ENCODE measurements around the gene GOLPH3L. TPM values are rescaled to one million over a fixed set of nuclear protein-coding genes. Genes with fewer than 3 reads are reported as not detected.
A peak's percentile ranks its signal among the peaks of the same experiment; 100 is the strongest.
"Not testable (repeated sequence)": the region's sequence is repeated elsewhere in the genome, so short reads cannot be mapped to it uniquely, and the experiment has no call there.

Gene GOLPH3L
- total and polyA plus RNA-seq, 2 donors (not counting 1 experiment from before 2014, with no cell fraction given), result 7.4 to 25.3 TPM

GRCh38 chr1:150661156-150661555 lies 35.8 kb downstream of the GOLPH3L start:
- WGBS (ENCODE audit: insufficient coverage), result no CpG with 5 or more reads among the region's 5 CpGs
- Histone ChIP-seq H3K4me3 (ENCODE audit: control extremely low read depth in 1 of 5, extremely low read depth in 1 of 5, insufficient read depth in 1 of 5, low read depth in 2 of 5, low read length in 4 of 5) (no peak overlapping the region), H3K79me2 (ENCODE audit: control insufficient read depth, insufficient read depth, low read length) (no peaks in the 10 kb centered on the region), H3K27me3 (replicated peaks in 1 of 4; ENCODE audit: control extremely low read depth in 1 of 4, control insufficient read depth in 3 of 4, insufficient read depth in 4 of 4, low read length in 3 of 4) (no peaks in the 10 kb centered on the region), H3K36me3 (replicated peaks in 1 of 2; ENCODE audit: control extremely low read depth in 1 of 2, control insufficient read depth in 1 of 2, extremely low read depth in 1 of 2, insufficient read depth in 2 of 2, low read length in 1 of 2) (peaks cover 6 to 18% of the 10 kb centered on the region in 2 experiments), H3K4me2 (replicated peaks; ENCODE audit: low read depth, low read length, poor library complexity, severe bottlenecking) (no peak overlapping the region), H3K9ac (ENCODE audit: low read length) (no peak overlapping the region), H4K20me1 (ENCODE audit: control insufficient read depth, insufficient read depth, low read length, poor library complexity, severe bottlenecking) (no peaks in the 10 kb centered on the region), H3K4me1 (ENCODE audit: control insufficient read depth in 2 of 2, insufficient read depth in 2 of 2, low read length in 2 of 2) (no peaks in the 10 kb centered on the region), H3K27ac (ENCODE audit: low read length in 2 of 2) (no peak overlapping the region), H3K9me3 (ENCODE audit: control extremely low read depth in 1 of 3, control insufficient read depth in 2 of 3, insufficient read depth in 1 of 3, low read length in 2 of 3) (no peaks in the 10 kb centered on the region), H2AFZ (ENCODE audit: insufficient read depth, low read depth, low read length, poor library complexity, severe bottlenecking) (no peak overlapping the region)
- no peak for DNase-seq
- TF ChIP-seq EZH2 (IDR thresholded peaks at IDR 0.05; ENCODE audit: borderline replicate concordance, insufficient read depth, low read depth, low read length, poor library complexity, severe bottlenecking) (no peak), CTCF (IDR thresholded peaks at IDR 0.05) (no peak)
- Mint-ChIP-seq H3K27me3 (no peaks in the 10 kb centered on the region), H3K4me1 (peaks cover 6% of the 10 kb centered on the region), H3K27ac (no peak overlapping the region), H3K9me3 (ENCODE audit: insufficient read depth) (no peaks in the 10 kb centered on the region), H3K4me3 (no peak overlapping the region)
- ATAC-seq (ENCODE audit: low read depth), result no peak
- ChIA-PET CTCF (no interaction called here), POLR2A (no interaction called here)
- intact Hi-C loops (cut with micrococcal nuclease), result no loop called here

GRCh38 chr1:150660584-150660983 lies 36.4 kb downstream of the GOLPH3L start:
- peaks cover 6% of the 10 kb centered on the region for H3K4me1 Mint-ChIP-seq
- H3K9me3 ChIP-seq (ENCODE audit: control extremely low read depth in 1 of 3, control insufficient read depth in 2 of 3, insufficient read depth in 1 of 3, low read length in 2 of 3), result no peaks in the 10 kb centered on the region
- H4K20me1 ChIP-seq (ENCODE audit: control insufficient read depth, insufficient read depth, low read length, poor library complexity, severe bottlenecking), result no peaks in the 10 kb centered on the region
- H3K27me3 ChIP-seq (replicated peaks in 1 of 4; ENCODE audit: control extremely low read depth in 1 of 4, control insufficient read depth in 3 of 4, insufficient read depth in 4 of 4, low read length in 3 of 4), result no peaks in the 10 kb centered on the region
- ChIA-PET POLR2A (no interaction called here), CTCF (interaction anchor here (1.1 kb wide), 1 partner anchor 100 kb away, joined by 3 read pairs; no protein-coding TSS in a partner anchor)
- no peaks in the 10 kb centered on the region for H3K4me1 ChIP-seq (ENCODE audit: control insufficient read depth in 2 of 2, insufficient read depth in 2 of 2, low read length in 2 of 2)
- peak; percentile 13 for DNase-seq
- H3K4me3 Mint-ChIP-seq, result no peak overlapping the region
- no CpG with 5 or more reads among the region's 4 CpGs for WGBS (ENCODE audit: insufficient coverage)
- H3K4me2 ChIP-seq (replicated peaks; ENCODE audit: low read depth, low read length, poor library complexity, severe bottlenecking), result no peak overlapping the region
- ATAC-seq (ENCODE audit: low read depth), result no peak
- peaks cover 6 to 18% of the 10 kb centered on the region in 2 experiments for H3K36me3 ChIP-seq (replicated peaks in 1 of 2; ENCODE audit: control extremely low read depth in 1 of 2, control insufficient read depth in 1 of 2, extremely low read depth in 1 of 2, insufficient read depth in 2 of 2, low read length in 1 of 2)
- TF ChIP-seq EZH2 (IDR thresholded peaks at IDR 0.05; ENCODE audit: borderline replicate concordance, insufficient read depth, low read depth, low read length, poor library complexity, severe bottlenecking) (no peak), CTCF (IDR thresholded peaks at IDR 0.05) (no peak)
- no peak overlapping the region for H2AFZ ChIP-seq (ENCODE audit: insufficient read depth, low read depth, low read length, poor library complexity, severe bottlenecking)
- H3K9ac ChIP-seq (ENCODE audit: low read length), result no peak overlapping the region
- H3K27me3 Mint-ChIP-seq, result no peaks in the 10 kb centered on the region
- no peak overlapping the region for H3K4me3 ChIP-seq (ENCODE audit: control extremely low read depth in 1 of 5, extremely low read depth in 1 of 5, insufficient read depth in 1 of 5, low read depth in 2 of 5, low read length in 4 of 5)
- H3K27ac ChIP-seq (ENCODE audit: low read length in 2 of 2), result no peak overlapping the region
- H3K27ac Mint-ChIP-seq, result no peak overlapping the region
- H3K79me2 ChIP-seq (ENCODE audit: control insufficient read depth, insufficient read depth, low read length), result no peaks in the 10 kb centered on the region
- H3K9me3 Mint-ChIP-seq (ENCODE audit: insufficient read depth), result no peaks in the 10 kb centered on the region
- intact Hi-C loops (cut with micrococcal nuclease), result no loop called here

GRCh38 chr1:150657064-150657463 lies 39.9 kb downstream of the GOLPH3L start:
- CTCF ChIA-PET; H3K4me1 Mint-ChIP-seq; H3K27me3 Mint-ChIP-seq; H3K4me3 Mint-ChIP-seq; H3K27me3 ChIP-seq (replicated peaks in 1 of 4; ENCODE audit: control extremely low read depth in 1 of 4, control insufficient read depth in 3 of 4, insufficient read depth in 4 of 4, low read length in 3 of 4); H3K9me3 ChIP-seq (ENCODE audit: control extremely low read depth in 1 of 3, control insufficient read depth in 2 of 3, insufficient read depth in 1 of 3, low read length in 2 of 3); intact Hi-C loops (cut with micrococcal nuclease); H3K4me1 ChIP-seq (ENCODE audit: control insufficient read depth in 2 of 2, insufficient read depth in 2 of 2, low read length in 2 of 2); H3K9me3 Mint-ChIP-seq (ENCODE audit: insufficient read depth); H3K4me2 ChIP-seq (replicated peaks; ENCODE audit: low read depth, low read length, poor library complexity, severe bottlenecking); POLR2A ChIA-PET; ATAC-seq (ENCODE audit: low read depth); H2AFZ ChIP-seq (ENCODE audit: insufficient read depth, low read depth, low read length, poor library complexity, severe bottlenecking); H3K27ac ChIP-seq (ENCODE audit: low read length in 2 of 2); DNase-seq; H4K20me1 ChIP-seq (ENCODE audit: control insufficient read depth, insufficient read depth, low read length, poor library complexity, severe bottlenecking); H3K27ac Mint-ChIP-seq; H3K79me2 ChIP-seq (ENCODE audit: control insufficient read depth, insufficient read depth, low read length); H3K9ac ChIP-seq (ENCODE audit: low read length); H3K4me3 ChIP-seq (ENCODE audit: control extremely low read depth in 1 of 5, extremely low read depth in 1 of 5, insufficient read depth in 1 of 5, low read depth in 2 of 5, low read length in 4 of 5): not testable (repeated sequence)
- WGBS (ENCODE audit: insufficient coverage), result no CpG with 5 or more reads among the region's 4 CpGs
- H3K36me3 ChIP-seq (replicated peaks in 1 of 2; ENCODE audit: control extremely low read depth in 1 of 2, control insufficient read depth in 1 of 2, extremely low read depth in 1 of 2, insufficient read depth in 2 of 2, low read length in 1 of 2), result peaks cover 2 to 14% of the 10 kb centered on the region in 2 experiments
